ENCODE results near the gene HAVCR2. TPM values are rescaled to one million over a fixed set of nuclear protein-coding genes. Genes with fewer than 3 reads are reported as not detected.

Gene HAVCR2
- total and polyA plus RNA-seq, 9 of the 15 experiments (the other 6 are each of a cell fraction or from before 2014, with no cell fraction given), result 0.04 to 0.11 (median 0.06) TPM; not detected in 5

DNA sequence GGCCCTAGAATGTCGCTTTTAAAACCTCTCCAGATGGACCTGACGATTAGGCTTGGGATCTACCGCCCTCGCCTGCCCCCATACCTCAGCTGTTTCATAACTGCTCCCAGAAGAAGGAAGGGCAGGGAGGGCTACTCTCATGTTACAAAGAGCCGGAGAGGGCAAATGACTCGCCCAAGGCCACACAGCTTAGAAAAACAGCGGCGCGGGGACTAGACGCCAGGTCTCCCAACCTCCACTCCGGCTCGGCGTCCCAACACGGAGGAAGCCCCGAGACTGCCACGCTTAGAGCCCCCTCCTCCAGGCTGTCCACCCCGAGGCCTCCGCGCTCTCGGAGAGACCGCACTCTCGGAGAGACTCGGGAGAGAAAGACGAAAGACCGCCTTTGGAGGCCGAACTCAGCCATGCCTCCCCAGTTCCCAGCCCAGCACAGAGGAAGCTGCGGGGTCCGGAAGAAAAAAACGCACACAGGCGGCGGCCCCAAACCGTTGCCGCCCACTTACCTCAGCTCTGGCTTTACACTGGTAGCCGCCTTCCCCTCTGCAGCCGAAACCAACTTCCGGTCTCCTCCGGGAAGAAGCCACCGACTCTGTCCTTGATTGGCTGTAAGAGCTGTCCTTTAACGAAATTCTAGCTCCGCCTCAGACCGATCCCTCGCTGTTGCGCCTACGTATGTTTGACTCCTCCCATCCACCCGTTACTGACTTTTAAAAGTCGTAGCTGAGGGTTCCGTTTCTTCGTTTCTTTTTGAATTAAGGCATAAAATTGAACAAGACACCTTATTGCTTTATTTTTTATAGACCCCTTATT is 33.7 kb upstream of the HAVCR2 start, which contains the start of gene MED7 (continued):
- TF ChIP-seq ZNF764 (CRISPR knock-in tag; IDR thresholded peaks at IDR 0.05; ENCODE audit: low read depth) (no peak), ZNF133 (CRISPR knock-in tag; IDR thresholded peaks at IDR 0.05) (no peak), LARP7 (IDR thresholded peaks at IDR 0.05) (no peak), CXXC5 (CRISPR knock-in tag; IDR thresholded peaks at IDR 0.05) (peak; percentile 57), MEIS2 (IDR thresholded peaks at IDR 0.05; ENCODE audit: partially characterized antibody) (no peak), TCF7L2 (IDR thresholded peaks at IDR 0.05; ENCODE audit: low read depth, low read length) (no peak), KLF10 (CRISPR knock-in tag; IDR thresholded peaks at IDR 0.05) (no peak), TCF3 (CRISPR knock-in tag; IDR thresholded peaks at IDR 0.05) (peak; percentile 48), STAT5B (CRISPR knock-in tag; IDR thresholded peaks at IDR 0.05) (no peak), KAT2B (IDR thresholded peaks at IDR 0.05; ENCODE audit: low read depth, low read length) (no peak), DACH1 (IDR thresholded peaks at IDR 0.05; ENCODE audit: partially characterized antibody) (peak; percentile 48), PTRF (tag; IDR thresholded peaks at IDR 0.05) (no peak), HIVEP1 (CRISPR knock-in tag; IDR thresholded peaks at IDR 0.05) (no peak), NRF1 (conservative IDR thresholded peaks at IDR 0.05 in 1 of 2, IDR thresholded peaks at IDR 0.05 in 1 of 2) (peak; percentile 73 to 75; a peak in 2 of 4 replicates), MAFF (IDR thresholded peaks at IDR 0.05; ENCODE audit: low read length) (no peak), ATF1 (CRISPR knock-in tag; IDR thresholded peaks at IDR 0.05) (no peak), ATF1 (tag; IDR thresholded peaks at IDR 0.05) (peak; percentile 88), TRIM24 (IDR thresholded peaks at IDR 0.05) (peak in 1 of 2 experiments; percentile 34; a peak in 1 of 4 replicates), ZNF395 (CRISPR knock-in tag; IDR thresholded peaks at IDR 0.05) (no peak; the same call in 1 of the 2 replicates)
- TF ChIP-seq, protein P1, sequence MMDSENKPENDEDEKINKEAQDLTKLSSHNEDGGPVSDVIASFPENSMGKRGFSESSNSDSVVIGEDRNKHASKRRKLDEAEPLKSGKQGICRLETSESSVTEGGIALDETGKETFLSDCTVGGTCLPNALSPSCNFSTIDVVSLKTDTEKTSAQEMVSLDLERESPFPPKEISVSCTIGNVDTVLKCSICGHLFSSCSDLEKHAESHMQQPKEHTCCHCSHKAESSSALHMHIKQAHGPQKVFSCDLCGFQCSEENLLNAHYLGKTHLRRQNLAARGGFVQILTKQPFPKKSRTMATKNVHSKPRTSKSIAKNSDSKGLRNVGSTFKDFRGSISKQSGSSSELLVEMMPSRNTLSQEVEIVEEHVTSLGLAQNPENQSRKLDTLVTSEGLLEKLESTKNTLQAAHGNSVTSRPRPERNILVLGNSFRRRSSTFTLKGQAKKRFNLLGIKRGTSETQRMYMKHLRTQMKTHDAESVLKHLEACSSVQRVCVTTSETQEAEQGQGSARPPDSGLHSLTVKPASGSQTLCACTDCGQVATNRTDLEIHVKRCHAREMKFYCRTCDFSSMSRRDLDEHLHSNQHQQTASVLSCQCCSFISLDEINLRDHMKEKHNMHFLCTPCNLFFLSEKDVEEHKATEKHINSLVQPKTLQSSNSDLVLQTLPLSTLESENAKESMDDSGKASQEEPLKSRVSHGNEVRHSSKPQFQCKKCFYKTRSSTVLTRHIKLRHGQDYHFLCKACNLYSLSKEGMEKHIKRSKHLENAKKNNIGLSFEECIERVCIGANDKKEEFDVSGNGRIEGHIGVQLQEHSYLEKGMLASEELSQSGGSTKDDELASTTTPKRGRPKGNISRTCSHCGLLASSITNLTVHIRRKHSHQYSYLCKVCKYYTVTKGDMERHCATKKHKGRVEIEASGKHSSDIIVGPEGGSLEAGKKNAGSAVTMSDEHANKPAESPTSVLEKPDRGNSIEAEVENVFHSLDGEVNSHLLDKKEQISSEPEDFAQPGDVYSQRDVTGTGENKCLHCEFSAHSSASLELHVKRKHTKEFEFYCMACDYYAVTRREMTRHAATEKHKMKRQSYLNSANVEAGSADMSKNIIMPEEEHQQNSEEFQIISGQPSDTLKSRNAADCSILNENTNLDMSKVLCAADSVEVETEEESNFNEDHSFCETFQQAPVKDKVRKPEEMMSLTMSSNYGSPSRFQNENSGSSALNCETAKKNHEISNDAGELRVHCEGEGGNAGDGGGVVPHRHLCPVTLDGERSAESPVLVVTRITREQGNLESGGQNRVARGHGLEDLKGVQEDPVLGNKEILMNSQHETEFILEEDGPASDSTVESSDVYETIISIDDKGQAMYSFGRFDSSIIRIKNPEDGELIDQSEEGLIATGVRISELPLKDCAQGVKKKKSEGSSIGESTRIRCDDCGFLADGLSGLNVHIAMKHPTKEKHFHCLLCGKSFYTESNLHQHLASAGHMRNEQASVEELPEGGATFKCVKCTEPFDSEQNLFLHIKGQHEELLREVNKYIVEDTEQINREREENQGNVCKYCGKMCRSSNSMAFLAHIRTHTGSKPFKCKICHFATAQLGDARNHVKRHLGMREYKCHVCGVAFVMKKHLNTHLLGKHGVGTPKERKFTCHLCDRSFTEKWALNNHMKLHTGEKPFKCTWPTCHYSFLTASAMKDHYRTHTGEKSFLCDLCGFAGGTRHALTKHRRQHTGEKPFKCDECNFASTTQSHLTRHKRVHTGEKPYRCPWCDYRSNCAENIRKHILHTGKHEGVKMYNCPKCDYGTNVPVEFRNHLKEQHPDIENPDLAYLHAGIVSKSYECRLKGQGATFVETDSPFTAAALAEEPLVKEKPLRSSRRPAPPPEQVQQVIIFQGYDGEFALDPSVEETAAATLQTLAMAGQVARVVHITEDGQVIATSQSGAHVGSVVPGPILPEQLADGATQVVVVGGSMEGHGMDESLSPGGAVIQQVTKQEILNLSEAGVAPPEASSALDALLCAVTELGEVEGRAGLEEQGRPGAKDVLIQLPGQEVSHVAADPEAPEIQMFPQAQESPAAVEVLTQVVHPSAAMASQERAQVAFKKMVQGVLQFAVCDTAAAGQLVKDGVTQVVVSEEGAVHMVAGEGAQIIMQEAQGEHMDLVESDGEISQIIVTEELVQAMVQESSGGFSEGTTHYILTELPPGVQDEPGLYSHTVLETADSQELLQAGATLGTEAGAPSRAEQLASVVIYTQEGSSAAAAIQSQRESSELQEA (IDR thresholded peaks at IDR 0.05; ENCODE audit: low read depth), result no peak
- TF ChIP-seq, protein P2, sequence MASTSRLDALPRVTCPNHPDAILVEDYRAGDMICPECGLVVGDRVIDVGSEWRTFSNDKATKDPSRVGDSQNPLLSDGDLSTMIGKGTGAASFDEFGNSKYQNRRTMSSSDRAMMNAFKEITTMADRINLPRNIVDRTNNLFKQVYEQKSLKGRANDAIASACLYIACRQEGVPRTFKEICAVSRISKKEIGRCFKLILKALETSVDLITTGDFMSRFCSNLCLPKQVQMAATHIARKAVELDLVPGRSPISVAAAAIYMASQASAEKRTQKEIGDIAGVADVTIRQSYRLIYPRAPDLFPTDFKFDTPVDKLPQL (IDR thresholded peaks at IDR 0.05; ENCODE audit: extremely low read depth, insufficient read length), result peak; percentile 31

All from K562 (cell line).